Activated CD4-positive, alpha-beta T cell treated with anti-CD3 and anti-CD28 coated beads, Interleukin-2, Interleukin-4, amounts not matched to agents 100 ng/mL and 50 ng/mL, durations not matched to agents 16 hours and 8 hours (primary cell): ENCODE results near the gene IQCN.
A peak's percentile ranks its signal among the peaks of the same experiment; 100 is the strongest.

Experiments
- DNase-seq: peaks from one replicate; pipeline ENCODE4 v3.0.0-alpha.2; 2020; ENCODE audit warnings: low spot score

Gene IQCN

GRCh38 chr19:18233224-18233825, 40.9 kb downstream of the IQCN start:
- DNase-seq: peak; percentile 22

- no peak for DNase-seq
Observed at GRCh38 chr19:18232540-18233223, 41.6 kb downstream of the IQCN start.

DNA sequence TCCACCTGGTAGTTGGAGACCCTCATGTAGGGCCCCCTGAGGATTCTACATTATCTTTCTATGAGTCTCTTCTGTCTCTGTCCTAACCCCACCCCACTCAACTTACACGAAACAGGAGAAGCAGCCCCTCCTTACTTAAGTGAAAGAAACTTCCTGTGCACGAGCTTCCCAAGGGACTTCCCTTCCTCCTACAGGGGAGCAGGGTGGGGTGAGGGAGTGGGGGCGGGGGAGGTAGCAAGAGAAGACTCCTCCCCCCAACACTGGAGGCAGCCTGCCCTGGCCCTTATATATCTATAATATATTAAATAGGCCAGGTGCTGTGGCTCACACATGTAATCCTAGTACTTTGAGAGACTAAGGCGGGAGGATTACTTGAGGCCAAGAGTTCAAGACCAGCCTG, 42.5 kb downstream of the IQCN start:
- no peak for DNase-seq

DNA sequence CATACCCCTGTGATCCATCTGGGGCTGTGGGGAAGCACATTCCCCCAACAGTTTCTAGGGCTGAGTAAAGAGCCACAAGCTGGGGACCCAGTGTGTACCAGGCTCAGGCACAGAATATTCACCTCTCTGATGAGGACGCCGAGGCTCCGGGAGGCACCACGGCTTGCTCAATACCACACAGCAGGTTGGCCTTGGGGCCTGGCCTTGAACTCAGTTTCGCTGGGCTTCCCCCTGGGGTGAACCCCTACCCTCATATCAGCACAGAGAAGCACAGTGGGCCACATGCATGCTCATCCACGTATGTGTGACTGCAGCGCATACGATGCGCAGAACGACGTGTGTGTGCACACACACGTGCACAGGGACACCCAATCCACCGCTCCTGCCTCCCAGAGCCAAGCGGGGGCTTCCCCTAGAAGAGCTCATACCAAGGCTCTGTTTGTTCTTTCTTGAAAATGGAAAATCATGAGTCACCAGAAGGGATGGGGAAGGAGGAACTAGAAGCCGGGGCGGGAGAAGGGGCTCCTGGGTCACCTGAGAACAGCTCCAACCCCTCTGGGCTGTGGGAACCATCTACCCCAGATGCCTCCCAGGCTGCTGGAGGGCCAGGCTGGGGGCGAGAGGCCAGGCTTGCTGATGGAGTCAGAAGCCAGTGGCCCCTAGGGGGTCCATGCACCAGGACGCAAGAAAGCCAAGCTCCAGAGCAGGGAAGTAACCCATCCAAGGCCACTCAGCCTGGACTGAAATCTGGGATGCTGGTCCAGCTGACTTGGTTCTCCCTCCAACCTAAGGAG, 43.1 kb downstream of the IQCN start:
- DNase-seq: no peak

- no peak for DNase-seq
Observed at GRCh38 chr19:18229915-18230314, 44.3 kb downstream of the IQCN start.

- DNase-seq: peak; percentile 23
Observed at GRCh38 chr19:18229474-18229873, 44.8 kb downstream of the IQCN start.

- DNase-seq: no peak
Observed at GRCh38 chr19:18227781-18228271, 46.4 kb downstream of the IQCN start.

- DNase-seq: no peak
Observed at GRCh38 chr19:18226956-18227780, 47.1 kb downstream of the IQCN start.

DNA sequence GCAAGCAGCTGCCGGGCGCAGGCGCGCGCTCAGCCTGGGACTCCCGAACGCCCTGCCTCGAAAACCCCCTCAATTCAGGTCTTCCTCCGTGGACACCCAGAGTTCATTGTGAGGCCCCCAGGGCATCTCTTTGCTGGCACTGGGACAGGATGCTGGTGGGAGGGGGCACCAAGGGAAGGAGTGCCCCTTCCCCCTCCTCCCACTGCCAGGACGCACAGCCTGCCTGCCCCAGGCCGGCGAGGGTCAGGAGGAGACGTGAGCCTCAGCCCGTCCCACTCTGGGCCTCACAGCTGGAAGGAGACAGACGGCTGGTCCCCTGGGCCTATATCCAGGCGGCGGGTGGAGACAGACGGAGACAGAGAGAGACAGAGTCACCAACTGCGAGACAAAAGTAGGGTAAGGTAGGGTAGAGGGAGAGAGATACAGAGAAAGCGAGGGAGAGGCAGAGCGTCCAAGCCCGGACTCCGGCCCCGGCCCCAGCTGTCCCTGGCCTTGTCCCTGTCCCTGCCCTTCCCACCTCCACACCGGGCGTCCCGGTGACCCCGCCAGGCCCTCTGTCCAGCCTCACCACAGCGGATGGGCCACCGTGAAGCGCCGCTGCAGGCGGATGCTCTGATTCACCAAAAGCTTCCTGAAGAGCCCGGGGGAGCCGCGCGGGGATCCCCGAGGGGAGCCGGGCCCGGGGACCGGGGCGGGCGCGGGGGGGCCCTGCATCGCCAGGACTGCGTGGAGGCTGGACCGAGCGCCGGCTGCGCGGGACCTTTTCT, 48.4 kb downstream of the IQCN start, which contains the start of gene PDE4C:
TSS of gene PDE4C (minus strand) at position 737 of the 767 bp plus-strand sequence. CDS start at position 714, 23 bp downstream.
- no peak for DNase-seq

- no peak for DNase-seq
Observed at GRCh38 chr19:18225355-18225701, 48.9 kb downstream of the IQCN start.

- peak; percentile 97 for DNase-seq
Observed at GRCh38 chr19:18224525-18225354, 49.5 kb downstream of the IQCN start.

GRCh38 chr19:18223860-18224524, 50.3 kb downstream of the IQCN start:
- no peak for DNase-seq

GRCh38 chr19:18221815-18222725, 52.2 kb downstream of the IQCN start:
- DNase-seq: no peak

- DNase-seq: no peak
Observed at GRCh38 chr19:18220632-18221275, 53.5 kb downstream of the IQCN start.

DNA sequence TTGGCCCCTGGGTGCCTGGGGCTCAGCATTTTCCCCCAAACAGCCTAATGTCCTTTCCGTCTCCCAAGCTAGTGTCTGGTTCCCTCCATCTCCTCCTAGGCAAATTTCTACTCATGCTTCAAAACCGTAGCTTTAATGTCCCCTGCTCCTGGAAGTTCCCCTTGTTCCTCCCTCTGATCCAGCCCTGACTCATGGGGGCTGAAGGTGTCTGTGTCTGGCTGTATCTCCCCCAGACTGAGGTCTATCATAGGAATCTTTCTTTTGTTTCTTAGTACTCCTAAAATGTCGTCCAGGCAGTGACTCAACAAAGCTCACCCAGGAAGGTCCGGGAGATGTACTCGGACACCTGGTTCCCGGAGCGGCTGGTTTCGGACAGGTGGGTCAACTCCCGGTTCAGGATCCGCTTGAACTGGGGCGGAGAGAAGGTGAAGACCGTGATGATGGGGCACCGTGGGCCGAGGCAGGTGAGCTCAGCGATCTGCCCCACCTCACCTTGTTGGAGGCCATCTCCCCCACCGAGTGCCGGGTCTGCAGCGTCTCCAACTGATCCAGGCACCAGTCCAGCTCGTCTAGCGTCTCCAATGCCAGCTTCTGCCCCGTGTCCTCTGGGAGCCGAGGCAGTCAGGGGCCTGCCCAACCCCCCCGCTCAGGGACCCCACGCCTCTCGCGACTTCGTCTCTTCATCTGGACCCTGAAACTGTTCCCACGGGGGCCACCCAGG, 54.2 kb downstream of the IQCN start:
- DNase-seq: no peak

DNA sequence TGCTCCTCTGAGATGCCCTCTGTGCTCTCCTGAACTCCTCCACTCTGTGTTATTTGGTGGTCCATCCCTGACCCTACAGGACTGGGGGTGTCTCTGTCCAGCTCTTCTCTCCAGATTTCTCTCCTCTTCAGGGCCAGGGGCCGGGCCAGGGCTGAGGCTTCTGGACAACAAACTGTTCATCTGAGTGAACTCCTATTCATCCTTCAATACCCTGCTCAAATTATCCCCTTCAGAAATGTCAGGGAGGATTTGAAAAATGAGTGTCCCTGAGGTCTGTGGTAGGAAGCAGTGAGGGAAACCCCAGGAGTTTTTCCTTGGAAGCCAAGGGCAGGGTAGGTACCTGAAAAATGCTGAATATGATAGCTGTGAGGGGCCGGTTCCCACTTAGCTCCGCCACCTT, 55.7 kb downstream of the IQCN start:
- no peak for DNase-seq

DNA sequence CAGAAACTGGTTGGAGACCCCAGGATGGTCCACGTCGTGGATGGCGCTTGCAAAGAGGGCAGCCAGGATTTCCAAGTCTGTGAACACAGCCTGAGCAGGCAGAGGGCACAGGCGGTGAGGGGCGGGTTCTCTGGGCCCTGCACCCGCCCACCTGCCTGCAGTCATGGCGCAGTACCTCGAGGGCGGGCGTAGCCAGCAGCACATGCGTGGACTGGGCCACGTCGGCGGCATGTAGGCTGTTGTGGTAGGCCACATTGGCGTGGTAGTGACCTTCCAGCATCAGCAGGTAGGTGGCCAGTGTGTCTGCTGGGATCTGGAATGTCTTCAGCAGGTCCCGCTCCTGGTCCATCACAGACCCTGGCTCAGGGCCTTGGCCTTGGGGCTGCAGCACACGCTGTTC, 56.1 kb downstream of the IQCN start:
- DNase-seq: no peak

- DNase-seq: no peak
Observed at GRCh38 chr19:18216789-18217188, 57.5 kb downstream of the IQCN start.
